Measurements from ENCODE around the gene MAP3K3. TPM values are rescaled to one million over a fixed set of nuclear protein-coding genes. Genes with fewer than 3 reads are reported as not detected.

MAP3K3 gene
- total and polyA plus RNA-seq, 9 donors, result 32.2 to 41.0 (median 36.3) TPM

GRCh38 chr17:63610854-63611253 is 11.4 kb upstream of the MAP3K3 start:
- TF ChIP-seq EP300 (IDR thresholded peaks at IDR 0.05) (no peak), POLR2A (IDR thresholded peaks at IDR 0.05) (no peak), CTCF (IDR thresholded peaks at IDR 0.05) (no peak)
- no peaks in the 10 kb centered on the region for H3K36me3 ChIP-seq
- 86 to 90% (median 86%) methylated on average over 10 of the region's 10 CpGs for WGBS, 3 donors
- no peak overlapping the region for H3K4me3 ChIP-seq
- no peak for DNase-seq
- intact Hi-C loops (cut with DNase I), result loop anchor here in 2 of 4 donors (5.0 to 10.0 kb wide), 3 partner anchors 66 to 189 kb away; no protein-coding TSS in a partner anchor
- no peaks in the 10 kb centered on the region for H3K4me1 ChIP-seq (ENCODE audit: insufficient read depth)
- no peaks in the 10 kb centered on the region for H3K27me3 ChIP-seq
- H3K9me3 ChIP-seq, result no peaks in the 10 kb centered on the region
- H3K27ac ChIP-seq, result no peak overlapping the region

- TF ChIP-seq CTCF (IDR thresholded peaks at IDR 0.05) (no peak), POLR2A (IDR thresholded peaks at IDR 0.05) (no peak), EP300 (IDR thresholded peaks at IDR 0.05) (no peak)
- Histone ChIP-seq H3K36me3 (no peaks in the 10 kb centered on the region), H3K27me3 (no peaks in the 10 kb centered on the region), H3K4me1 (ENCODE audit: insufficient read depth) (no peaks in the 10 kb centered on the region), H3K4me3 (no peak overlapping the region), H3K27ac (no peak overlapping the region), H3K9me3 (no peaks in the 10 kb centered on the region)
- intact Hi-C loops (cut with DNase I), result loop anchor here in 2 of 4 donors (5.0 to 10.0 kb wide), 3 partner anchors 67 to 189 kb away; no protein-coding TSS in a partner anchor
- no peak for DNase-seq
- WGBS, 3 donors, result 80 to 86% (median 82%) methylated on average over 3 of the region's 3 CpGs
Observed at GRCh38 chr17:63611354-63611753, 10.9 kb upstream of the MAP3K3 start.

- Histone ChIP-seq H3K9me3 (no peaks in the 10 kb centered on the region), H3K4me3 (no peak overlapping the region), H3K27ac (no peak overlapping the region), H3K4me1 (ENCODE audit: insufficient read depth) (no peaks in the 10 kb centered on the region), H3K27me3 (no peaks in the 10 kb centered on the region), H3K36me3 (no peaks in the 10 kb centered on the region)
- DNase-seq, result no peak
- WGBS, 3 donors, result 83 to 85% (median 84%) methylated on average over 2 of the region's 2 CpGs
- TF ChIP-seq EP300 (IDR thresholded peaks at IDR 0.05) (no peak), CTCF (IDR thresholded peaks at IDR 0.05) (no peak), POLR2A (IDR thresholded peaks at IDR 0.05) (no peak)
- intact Hi-C loops (cut with DNase I), result loop anchor here in 2 of 4 donors (5.0 to 10.0 kb wide), 3 partner anchors 69 to 191 kb away; no protein-coding TSS in a partner anchor
Observed at GRCh38 chr17:63613663-63614062, 8.6 kb upstream of the MAP3K3 start.

GRCh38 chr17:63621229-63621683 is 961 bp upstream of the MAP3K3 start:
- Histone ChIP-seq H3K27ac (peak overlapping the region; percentile 44 to 89), H3K27me3 (no peaks in the 10 kb centered on the region), H3K4me3 (peak overlapping the region; percentile 64), H3K4me1 (ENCODE audit: insufficient read depth) (peaks cover 6% of the 10 kb centered on the region), H3K9me3 (no peaks in the 10 kb centered on the region), H3K36me3 (no peaks in the 10 kb centered on the region)
- intact Hi-C loops (cut with DNase I), result no loop called here
- 3 to 6% (median 4%) methylated on average over 10 of the region's 10 CpGs for WGBS, 3 donors
- no peak for DNase-seq
- TF ChIP-seq CTCF (IDR thresholded peaks at IDR 0.05), result no peak
- TF ChIP-seq POLR2A (IDR thresholded peaks at IDR 0.05), result no peak

Measured in ovary (tissue), 9 donors.